Caco-2 (cell line): ENCODE data around the gene ZNRF3. TPM values are rescaled to one million over a fixed set of nuclear protein-coding genes. Genes with fewer than 3 reads are reported as not detected.

Experiments used
- BruUV-seq: library from RNA; stranded (reverse); fragments of 400-500 nt; replicated peaks from 2 replicates; lab custom pipeline; 2021; lab: Mats Ljungman, UMichigan
- CTCF ChIA-PET: fragments of 300-600 bp; sonication (Branson Sonifier 250); formaldehyde crosslinking; loops from one replicate; lab custom pipeline; 2022; ENCODE audit warnings: antibody characterized with exemption; lab: Charles Lee
- POLR2A ChIA-PET: fragments of 300-600 bp; sonication (Branson Sonifier 250); formaldehyde crosslinking; loops from one replicate; lab custom pipeline; 2022; ENCODE audit warnings: antibody characterized with exemption; lab: Charles Lee
- DNase-seq, 2 experiments: peaks; one replicate each; pipeline versions ENCODE4 v3.0.0 to v3.0.0-alpha.2; 2020 to 2022
- H3K27me3 ChIP-seq: replicated peaks from 2 replicates; pipeline ENCODE4 v1.6.0; 2011; ENCODE audit warnings: low read length; ENCODE audit not compliant: control insufficient read depth, insufficient read depth
- H3K36me3 ChIP-seq: 2 replicates; pipeline ENCODE4 v1.5.1; 2011; ENCODE audit warnings: low read length; ENCODE audit not compliant: control insufficient read depth, insufficient read depth
- H3K4me1 ChIP-seq: fragments of 250-450 bp; sonication (Bioruptor Pico); 2 replicates; pipeline ENCODE4 v1.5.1; 2020; ENCODE audit warnings: mild to moderate bottlenecking
- H3K4me3 ChIP-seq: 2 replicates; pipeline ENCODE4 v1.5.1; 2011; ENCODE audit warnings: low read depth, mild to moderate bottlenecking, control low read depth, low read length
- H3K9me3 ChIP-seq: fragments of 250-450 bp; sonication (Bioruptor Pico); 2 replicates; pipeline ENCODE4 v1.5.1; 2020; ENCODE audit warnings: mild to moderate bottlenecking, moderate library complexity
- H3K27ac Mint-ChIP-seq: one replicate; pipeline ENCODE4 v1.8.0; 2022; ENCODE audit warnings: mixed read lengths; ENCODE audit not compliant: unreplicated experiment
- H3K27me3 Mint-ChIP-seq: one replicate; pipeline ENCODE4 v1.8.0; 2022; ENCODE audit warnings: mixed read lengths; ENCODE audit not compliant: insufficient read depth, unreplicated experiment
- H3K36me3 Mint-ChIP-seq: one replicate; pipeline ENCODE4 v1.8.0; 2022; ENCODE audit warnings: mild to moderate bottlenecking, mixed read lengths; ENCODE audit not compliant: insufficient read depth, unreplicated experiment
- H3K4me1 Mint-ChIP-seq: one replicate; pipeline ENCODE4 v1.8.0; 2022; ENCODE audit warnings: low read depth, mixed read lengths; ENCODE audit not compliant: unreplicated experiment
- H3K4me3 Mint-ChIP-seq: one replicate; pipeline ENCODE4 v1.8.0; 2022; ENCODE audit warnings: mild to moderate bottlenecking, moderate library complexity, mixed read lengths; ENCODE audit not compliant: unreplicated experiment
- H3K9me3 Mint-ChIP-seq: one replicate; pipeline ENCODE4 v1.8.0; 2022; ENCODE audit warnings: mixed read lengths; ENCODE audit not compliant: unreplicated experiment
- intact Hi-C: fragments of 100-400 bp; cut with micrococcal nuclease; formaldehyde crosslinking; loops from one replicate; pipeline ENCODE4 v1.10.0; 2022; ENCODE audit not compliant: unreplicated experiment
- total RNA-seq: library from RNA; stranded (reverse); gene quantifications from 2 replicates; pipeline ENCODE4 v1.2.3, GENCODE V29; 2022
- TF ChIP-seq, protein P1 (sequence below), 2 experiments: fragments of 200-600 bp in 1 of 2; IDR thresholded peaks; 1 replicate in 1 of 2; 2 replicates in 1 of 2; pipeline versions ENCODE4 v1.5.1 to v1.8.0; 2011 to 2022; ENCODE audit warnings: antibody characterized with exemption in 1 of 2, control low read depth in 1 of 2, inconsistent platforms in 1 of 2, low read depth in 1 of 2, low read length in 1 of 2, mild to moderate bottlenecking in 1 of 2, moderate library complexity in 1 of 2; ENCODE audit not compliant: insufficient read depth in 1 of 2, severe bottlenecking in 1 of 2, unreplicated experiment in 1 of 2

The ZNRF3 gene
- total RNA-seq, 1 experiment from 2014 or later, result 41.1 TPM

DNA sequence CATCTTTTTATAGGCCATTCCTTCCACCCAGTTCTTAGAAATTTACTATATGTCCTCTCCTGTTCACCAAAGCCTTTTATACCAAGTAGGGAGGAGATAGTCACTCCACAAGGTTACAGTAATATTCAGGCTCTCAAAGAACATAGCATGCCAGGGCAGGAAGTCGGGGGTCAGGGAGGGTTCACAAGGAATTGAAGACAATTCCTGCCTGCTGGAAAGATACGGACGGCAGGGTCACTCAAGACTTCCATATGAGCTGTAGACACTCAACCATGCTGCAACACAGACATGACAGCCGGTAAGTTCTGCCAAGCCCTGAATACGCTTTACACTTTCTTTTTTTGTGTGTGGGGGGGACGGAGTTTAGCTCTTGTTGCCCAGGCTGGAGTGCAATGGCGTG is 177.6 kb downstream of the ZNRF3 start:
- H3K9me3 Mint-ChIP-seq, result no peaks in the 10 kb centered on the region
- H3K27me3 ChIP-seq, result no peaks in the 10 kb centered on the region
- no peaks in the 10 kb centered on the region for H3K27me3 Mint-ChIP-seq
- no TSS peak for BruUV-seq
- H3K9me3 ChIP-seq, result no peaks in the 10 kb centered on the region
- no peak overlapping the region for H3K4me3 Mint-ChIP-seq
- DNase-seq, result no peak
- ChIA-PET CTCF (no interaction called here), POLR2A (no interaction called here)
- intact Hi-C loops, result no loop called here
- H3K4me1 Mint-ChIP-seq, result peaks cover 20% of the 10 kb centered on the region
- H3K36me3 Mint-ChIP-seq, result peaks cover 31% of the 10 kb centered on the region
- no peaks in the 10 kb centered on the region for H3K36me3 ChIP-seq
- H3K4me1 ChIP-seq, result peaks cover 6% of the 10 kb centered on the region; the same call in 1 of the 2 replicates
- TF ChIP-seq, protein P1, sequence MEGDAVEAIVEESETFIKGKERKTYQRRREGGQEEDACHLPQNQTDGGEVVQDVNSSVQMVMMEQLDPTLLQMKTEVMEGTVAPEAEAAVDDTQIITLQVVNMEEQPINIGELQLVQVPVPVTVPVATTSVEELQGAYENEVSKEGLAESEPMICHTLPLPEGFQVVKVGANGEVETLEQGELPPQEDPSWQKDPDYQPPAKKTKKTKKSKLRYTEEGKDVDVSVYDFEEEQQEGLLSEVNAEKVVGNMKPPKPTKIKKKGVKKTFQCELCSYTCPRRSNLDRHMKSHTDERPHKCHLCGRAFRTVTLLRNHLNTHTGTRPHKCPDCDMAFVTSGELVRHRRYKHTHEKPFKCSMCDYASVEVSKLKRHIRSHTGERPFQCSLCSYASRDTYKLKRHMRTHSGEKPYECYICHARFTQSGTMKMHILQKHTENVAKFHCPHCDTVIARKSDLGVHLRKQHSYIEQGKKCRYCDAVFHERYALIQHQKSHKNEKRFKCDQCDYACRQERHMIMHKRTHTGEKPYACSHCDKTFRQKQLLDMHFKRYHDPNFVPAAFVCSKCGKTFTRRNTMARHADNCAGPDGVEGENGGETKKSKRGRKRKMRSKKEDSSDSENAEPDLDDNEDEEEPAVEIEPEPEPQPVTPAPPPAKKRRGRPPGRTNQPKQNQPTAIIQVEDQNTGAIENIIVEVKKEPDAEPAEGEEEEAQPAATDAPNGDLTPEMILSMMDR (IDR thresholded peaks at IDR 0.05; ENCODE audit: insufficient read depth in 1 of 2, low read depth in 1 of 2, low read length in 1 of 2, severe bottlenecking in 1 of 2, unreplicated experiment in 1 of 2), result no peak
- peak overlapping the region; percentile 49 for H3K27ac Mint-ChIP-seq
- no peak overlapping the region for H3K4me3 ChIP-seq

DNA sequence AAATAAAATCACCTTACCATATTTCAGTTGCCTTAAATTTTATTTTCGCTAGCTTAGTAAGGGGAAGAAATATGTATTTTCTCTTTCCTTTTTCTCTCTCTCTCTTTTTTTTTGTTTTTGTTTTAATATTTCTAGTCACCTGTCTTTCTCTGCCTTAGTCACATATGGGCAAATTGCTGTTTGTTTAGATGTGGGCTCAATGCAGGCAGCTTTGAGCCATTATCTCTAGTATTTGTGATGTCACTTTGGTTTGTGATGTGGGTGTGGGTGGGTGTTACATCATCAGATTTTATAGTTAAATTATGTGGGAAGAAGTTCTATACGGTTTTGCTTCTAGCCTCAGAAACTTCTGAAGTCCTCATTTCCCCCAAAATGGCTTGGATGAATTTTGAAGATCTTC is 178.4 kb downstream of the ZNRF3 start, which contains the start of gene C22orf31:
Gene C22orf31, minus strand, starts transcription at position 59 of the 400 bp plus-strand sequence. Its CDS starts 39 bp downstream, at position 20.
- Mint-ChIP-seq H3K27me3 (no peaks in the 10 kb centered on the region), H3K27ac (peak within 1 kb of the TSS; percentile 49), H3K9me3 (no peaks in the 10 kb centered on the region), H3K36me3 (peaks cover 30% of the 10 kb centered on the region), H3K4me3 (no peak within 1 kb of the TSS), H3K4me1 (peaks cover 23% of the 10 kb centered on the region)
- Histone ChIP-seq H3K4me1 (peaks cover 8% of the 10 kb centered on the region; the same call in 1 of the 2 replicates), H3K36me3 (no peaks in the 10 kb centered on the region), H3K27me3 (no peaks in the 10 kb centered on the region), H3K9me3 (no peaks in the 10 kb centered on the region), H3K4me3 (no peak within 1 kb of the TSS)
- ChIA-PET POLR2A (no interaction called here), CTCF (no interaction called here)
- TF ChIP-seq, protein P1 (IDR thresholded peaks at IDR 0.05; ENCODE audit: insufficient read depth in 1 of 2, low read depth in 1 of 2, low read length in 1 of 2, severe bottlenecking in 1 of 2, unreplicated experiment in 1 of 2), result no peak
- intact Hi-C loops, result no loop called here
- BruUV-seq, result no TSS peak
- DNase-seq, result no peak

DNA sequence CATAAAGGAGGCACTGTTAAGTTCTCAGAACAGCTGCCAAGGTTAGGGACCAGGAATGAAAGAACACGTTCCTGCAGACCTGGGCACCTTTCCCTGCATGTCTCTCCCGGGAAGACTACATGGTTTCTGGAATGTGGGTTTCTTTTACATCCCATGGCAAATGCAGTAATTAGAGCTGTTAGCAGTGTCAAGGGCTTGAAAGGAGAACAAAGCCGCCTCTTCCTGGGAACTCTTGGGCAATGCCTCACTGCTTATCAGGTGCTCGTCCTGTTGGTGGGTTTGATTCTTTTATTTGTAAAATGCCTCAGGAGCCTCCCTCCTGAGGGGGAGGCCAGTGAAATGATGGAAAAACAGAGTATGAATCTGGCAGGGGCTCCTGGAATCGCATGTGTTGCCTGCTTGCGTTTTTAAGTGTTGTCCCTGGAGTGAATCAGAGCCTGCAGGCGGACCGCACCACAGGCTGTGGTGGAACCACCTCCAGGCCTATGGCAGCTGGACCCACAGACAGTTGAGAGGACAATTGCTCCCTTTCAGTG is 179.0 kb downstream of the ZNRF3 start:
- Histone ChIP-seq H3K36me3 (no peaks in the 10 kb centered on the region), H3K9me3 (no peaks in the 10 kb centered on the region), H3K27me3 (no peaks in the 10 kb centered on the region), H3K4me3 (no peak overlapping the region), H3K4me1 (peaks cover 8% of the 10 kb centered on the region; the same call in 1 of the 2 replicates)
- Mint-ChIP-seq H3K4me1 (peaks cover 23% of the 10 kb centered on the region), H3K9me3 (no peaks in the 10 kb centered on the region), H3K36me3 (peaks cover 31% of the 10 kb centered on the region), H3K4me3 (no peak overlapping the region), H3K27ac (no peak overlapping the region), H3K27me3 (no peaks in the 10 kb centered on the region)
- TF ChIP-seq, protein P1 (IDR thresholded peaks at IDR 0.05; ENCODE audit: insufficient read depth in 1 of 2, low read depth in 1 of 2, low read length in 1 of 2, severe bottlenecking in 1 of 2, unreplicated experiment in 1 of 2), result no peak
- POLR2A ChIA-PET, result no interaction called here
- intact Hi-C loops, result no loop called here
- no peak for DNase-seq
- BruUV-seq, result no TSS peak
- CTCF ChIA-PET, result no interaction called here
